Right atrium auricular region (tissue), 2 donors: ENCODE measurements around the gene PARD3B. TPM values are rescaled to one million over a fixed set of nuclear protein-coding genes. Genes with fewer than 3 reads are reported as not detected.

Experiments
- DNase-seq: peaks from one replicate; pipeline ENCODE4 v3.0.0-alpha.2; 2019; ENCODE audit warnings: low spot score
- H3K27ac ChIP-seq, 2 donors: fragments of 200-600 bp; sonication (generic); 1 replicate in 1 of 2; 2 replicates in 1 of 2; pipeline ENCODE4 v1.5.1; 2016 to 2019
- H3K27me3 ChIP-seq, 2 donors: fragments of 200-600 bp; sonication (generic); one replicate each; pipeline versions ENCODE4 v1.5.1 to v1.6.0; 2017 to 2019
- H3K36me3 ChIP-seq: fragments of 200-600 bp; sonication (generic); one replicate; pipeline ENCODE4 v1.5.1; 2016
- H3K4me1 ChIP-seq, 2 donors: fragments of 200-600 bp; sonication (generic); one replicate each; pipeline versions ENCODE4 v1.5.1 to v1.6.0; 2017 to 2019
- H3K4me3 ChIP-seq, 2 donors: fragments of 200-600 bp; sonication (generic); 1 replicate in 1 of 2; 2 replicates in 1 of 2; pipeline ENCODE4 v1.5.1; 2017 to 2019; ENCODE audit warnings: mild to moderate bottlenecking in 1 of 2, moderate library complexity in 1 of 2
- H3K9me3 ChIP-seq, 2 donors: fragments of 200-600 bp; sonication (generic); one replicate each; pipeline ENCODE4 v1.5.1; 2019
- total RNA-seq, 2 donors: library from RNA; depleted of rRNA; stranded (reverse); fragments of >200 nt; gene quantifications; one replicate each; pipeline ENCODE4 v1.1.0, GENCODE V29; 2016
- TF ChIP-seq, protein P1 (sequence below), 2 donors: fragments of 200-600 bp; sonication (generic); IDR thresholded peaks; one replicate each; pipeline ENCODE4 v1.5.1; 2019; ENCODE audit warnings: antibody characterized with exemption in 2 of 2

Gene PARD3B
- total RNA-seq, 2 donors from 2014 or later: 7.4 to 12.2 TPM

DNA sequence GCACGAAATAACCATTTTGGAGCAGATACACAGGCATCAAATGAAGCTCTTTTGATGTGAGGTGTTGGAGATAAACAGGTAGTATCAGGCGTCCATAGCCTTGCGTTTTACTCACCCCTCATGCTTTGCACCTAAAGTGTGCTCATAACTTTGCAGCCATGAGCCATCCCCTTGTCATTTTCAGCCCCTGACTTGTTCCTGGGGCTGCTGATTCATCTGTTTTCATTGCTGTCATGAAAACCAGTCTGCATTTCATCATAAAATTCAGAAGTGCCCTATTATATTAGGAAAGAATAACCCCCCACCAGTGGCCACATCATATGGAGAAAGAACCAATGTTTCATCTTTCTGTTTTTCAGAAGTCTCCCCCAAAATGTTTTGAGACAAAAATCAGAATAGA, 807.3 kb downstream of the PARD3B start:
- no peak for DNase-seq
- no peak overlapping the region for H3K27ac ChIP-seq
- no peaks in the 10 kb centered on the region for H3K4me1 ChIP-seq
- TF ChIP-seq, protein P1, sequence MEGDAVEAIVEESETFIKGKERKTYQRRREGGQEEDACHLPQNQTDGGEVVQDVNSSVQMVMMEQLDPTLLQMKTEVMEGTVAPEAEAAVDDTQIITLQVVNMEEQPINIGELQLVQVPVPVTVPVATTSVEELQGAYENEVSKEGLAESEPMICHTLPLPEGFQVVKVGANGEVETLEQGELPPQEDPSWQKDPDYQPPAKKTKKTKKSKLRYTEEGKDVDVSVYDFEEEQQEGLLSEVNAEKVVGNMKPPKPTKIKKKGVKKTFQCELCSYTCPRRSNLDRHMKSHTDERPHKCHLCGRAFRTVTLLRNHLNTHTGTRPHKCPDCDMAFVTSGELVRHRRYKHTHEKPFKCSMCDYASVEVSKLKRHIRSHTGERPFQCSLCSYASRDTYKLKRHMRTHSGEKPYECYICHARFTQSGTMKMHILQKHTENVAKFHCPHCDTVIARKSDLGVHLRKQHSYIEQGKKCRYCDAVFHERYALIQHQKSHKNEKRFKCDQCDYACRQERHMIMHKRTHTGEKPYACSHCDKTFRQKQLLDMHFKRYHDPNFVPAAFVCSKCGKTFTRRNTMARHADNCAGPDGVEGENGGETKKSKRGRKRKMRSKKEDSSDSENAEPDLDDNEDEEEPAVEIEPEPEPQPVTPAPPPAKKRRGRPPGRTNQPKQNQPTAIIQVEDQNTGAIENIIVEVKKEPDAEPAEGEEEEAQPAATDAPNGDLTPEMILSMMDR (IDR thresholded peaks at IDR 0.05): no peak
- no peaks in the 10 kb centered on the region for H3K9me3 ChIP-seq
- H3K36me3 ChIP-seq: no peaks in the 10 kb centered on the region
- no peaks in the 10 kb centered on the region for H3K27me3 ChIP-seq
- H3K4me3 ChIP-seq: no peak overlapping the region

DNA sequence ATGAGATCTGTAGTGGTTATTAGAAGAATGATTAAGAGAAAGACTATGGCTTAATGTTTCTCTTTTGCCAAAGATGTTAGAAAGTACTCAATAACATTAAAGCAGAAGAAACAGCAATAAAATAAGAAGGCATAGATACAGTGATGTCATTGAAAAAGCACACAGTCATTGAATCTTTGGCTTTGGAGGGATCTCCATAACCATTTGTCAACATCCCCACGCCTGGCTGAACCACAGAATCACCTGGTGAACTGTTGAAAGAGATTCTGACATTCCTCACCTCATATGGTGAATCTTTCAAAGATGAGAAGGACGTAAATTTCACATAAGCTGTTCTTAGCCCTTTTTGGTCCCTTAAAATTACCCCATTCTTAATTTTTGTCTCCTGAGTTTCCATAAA, 812.5 kb downstream of the PARD3B start:
- H3K9me3 ChIP-seq: no peaks in the 10 kb centered on the region

DNA sequence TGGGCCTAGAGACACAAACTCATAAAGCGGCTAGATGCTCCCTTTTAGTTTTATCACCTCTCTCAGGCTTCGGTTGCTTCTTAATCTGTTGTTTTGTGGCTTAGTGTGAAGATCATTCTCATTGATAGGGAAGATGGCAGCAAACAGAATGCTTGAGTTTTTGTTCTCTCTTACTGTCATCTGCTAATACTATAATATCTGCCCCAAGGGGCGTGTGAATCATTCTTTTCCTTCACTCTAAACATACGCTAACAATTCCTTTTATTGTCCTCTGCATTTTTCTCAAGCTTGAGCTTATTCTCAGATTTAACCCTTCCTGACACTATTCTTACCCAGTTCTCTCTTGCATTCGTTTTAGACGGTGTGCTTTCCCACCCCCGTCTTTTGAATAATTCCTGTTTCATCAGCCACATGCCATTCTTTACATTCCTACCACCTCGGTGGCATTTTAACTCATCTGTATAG, 813.1 kb downstream of the PARD3B start:
- TF ChIP-seq, protein P1 (IDR thresholded peaks at IDR 0.05): no peak
- Histone ChIP-seq H3K27ac (no peak overlapping the region), H3K9me3 (no peaks in the 10 kb centered on the region), H3K4me1 (no peaks in the 10 kb centered on the region), H3K27me3 (no peaks in the 10 kb centered on the region), H3K36me3 (no peaks in the 10 kb centered on the region), H3K4me3 (no peak overlapping the region)
- DNase-seq: no peak

More for the DNA sequence above, 812.5 kb downstream of the PARD3B start:
- H3K27me3 ChIP-seq: no peaks in the 10 kb centered on the region
- H3K4me3 ChIP-seq: no peak overlapping the region
- H3K4me1 ChIP-seq: no peaks in the 10 kb centered on the region
- TF ChIP-seq, protein P1 (IDR thresholded peaks at IDR 0.05): no peak
- H3K27ac ChIP-seq: no peak overlapping the region
- no peak for DNase-seq
- H3K36me3 ChIP-seq: no peaks in the 10 kb centered on the region

DNA sequence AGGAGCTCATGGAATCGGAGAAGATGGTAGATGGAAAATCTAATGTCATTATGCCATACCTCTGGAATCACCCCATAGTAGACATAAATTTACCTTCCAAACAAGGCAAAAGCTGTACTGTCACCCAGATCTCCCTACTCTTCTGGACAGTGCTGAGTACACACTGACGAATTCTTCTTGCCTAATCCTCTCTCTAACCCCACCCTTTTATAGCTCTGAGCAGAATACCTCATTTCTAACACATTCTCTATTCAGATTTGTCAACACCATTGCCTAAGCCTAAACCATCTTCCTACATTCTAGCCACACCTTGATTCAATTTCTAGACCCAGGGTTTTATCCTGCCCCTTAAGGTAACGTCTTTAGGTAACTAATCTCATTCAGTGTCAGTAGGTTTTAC, 816.0 kb downstream of the PARD3B start:
- Histone ChIP-seq H3K4me3 (no peak overlapping the region), H3K9me3 (no peaks in the 10 kb centered on the region), H3K27ac (no peak overlapping the region), H3K36me3 (no peaks in the 10 kb centered on the region), H3K27me3 (no peaks in the 10 kb centered on the region), H3K4me1 (peaks cover 0 to 1% of the 10 kb centered on the region in 2 donors)
- TF ChIP-seq, protein P1 (IDR thresholded peaks at IDR 0.05): no peak
- DNase-seq: no peak

DNA sequence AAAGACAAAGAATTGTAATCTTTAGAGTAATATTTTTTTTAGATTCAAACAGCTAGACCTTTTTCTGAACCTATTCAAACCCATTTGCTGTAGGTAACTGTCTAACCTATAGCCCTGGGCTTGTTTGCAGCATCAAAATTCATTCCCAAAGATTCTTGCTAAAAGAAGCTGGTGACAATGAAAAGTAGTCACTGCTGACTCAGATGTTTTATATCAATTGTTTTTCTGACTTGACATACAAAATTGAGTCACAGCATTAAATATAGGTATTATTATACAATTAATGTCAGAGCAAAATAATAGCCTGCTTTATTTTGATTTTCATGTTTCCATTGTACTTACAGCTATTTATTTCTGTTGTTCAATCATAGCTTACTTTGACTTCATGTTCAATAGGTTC, 816.7 kb downstream of the PARD3B start:
- H3K27me3 ChIP-seq: no peaks in the 10 kb centered on the region
- H3K4me1 ChIP-seq: peaks cover 0 to 8% of the 10 kb centered on the region in 2 donors
- H3K27ac ChIP-seq: no peak overlapping the region
- H3K36me3 ChIP-seq: no peaks in the 10 kb centered on the region
- no peaks in the 10 kb centered on the region for H3K9me3 ChIP-seq
- TF ChIP-seq, protein P1 (IDR thresholded peaks at IDR 0.05): no peak
- H3K4me3 ChIP-seq: no peak overlapping the region
- DNase-seq: no peak

DNA sequence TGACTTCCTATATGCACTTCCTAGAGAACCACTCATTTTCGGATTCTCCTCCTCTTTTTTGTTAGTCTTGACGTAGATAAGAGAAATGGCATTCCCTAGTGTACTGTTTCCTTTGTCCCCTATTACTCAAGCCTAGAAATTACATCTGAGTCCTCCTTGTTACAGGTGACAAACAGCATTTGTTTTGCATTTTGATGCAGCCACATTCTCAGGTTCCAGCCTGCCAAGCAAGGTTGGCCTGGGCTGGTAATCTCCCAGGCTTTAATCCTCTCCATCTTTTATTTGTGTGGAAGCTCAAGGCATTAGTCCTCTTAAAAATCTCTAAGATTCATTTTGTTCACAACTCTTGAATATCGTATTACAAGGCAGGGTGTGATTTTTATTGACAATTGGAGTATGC, 819.0 kb downstream of the PARD3B start:
- no peak overlapping the region for H3K4me3 ChIP-seq
- TF ChIP-seq, protein P1 (IDR thresholded peaks at IDR 0.05): no peak
- no peak for DNase-seq
- H3K9me3 ChIP-seq: no peaks in the 10 kb centered on the region
- H3K27me3 ChIP-seq: no peaks in the 10 kb centered on the region
- H3K27ac ChIP-seq: no peak overlapping the region
- H3K36me3 ChIP-seq: no peaks in the 10 kb centered on the region
- peaks cover 0 to 10% of the 10 kb centered on the region in 2 donors for H3K4me1 ChIP-seq
